Uterus (tissue), 2 donors: ENCODE results near the gene GYPE.
"Not testable (repeated sequence)": the region's sequence is repeated elsewhere in the genome, so short reads cannot be mapped to it uniquely, and the experiment has no call there.

Source experiments
- POLR2A ChIP-seq, 2 donors: fragments of 450-650 bp; IDR thresholded peaks; one replicate each; pipeline ENCODE4 v1.6.1; 2016; ENCODE audit warnings: antibody characterized with exemption in 2 of 2, mild to moderate bottlenecking in 1 of 2, moderate library complexity in 1 of 2
- TF ChIP-seq, protein P1 (sequence below), 4 experiments: fragments of 200-600 bp in 2 of 4; fragments of 450-650 bp in 2 of 4; sonication (generic) in 2 of 4; IDR thresholded peaks; one replicate each; pipeline ENCODE4 v1.5.1; 2016 to 2019; ENCODE audit warnings: antibody characterized with exemption in 4 of 4, mild to moderate bottlenecking in 2 of 4, moderate library complexity in 1 of 4

DNA sequence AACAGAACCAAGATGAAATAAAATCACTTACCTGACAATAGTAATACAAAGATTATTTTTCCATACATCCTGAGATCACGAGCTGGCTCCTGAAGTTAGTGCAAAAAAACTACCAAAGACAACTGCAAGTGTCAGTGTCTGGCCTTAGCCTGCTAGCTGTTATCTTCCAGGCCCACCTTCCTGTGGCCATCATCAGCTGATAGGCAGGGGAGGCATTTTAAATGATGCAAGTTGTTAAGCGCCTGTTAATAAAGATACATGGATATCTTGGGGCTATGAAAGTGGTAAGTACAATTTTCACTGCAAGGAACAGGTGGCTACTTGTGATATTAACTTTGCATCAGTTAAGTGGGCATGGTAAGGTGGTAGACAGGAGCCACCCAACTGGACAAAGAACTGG, at the start of gene GYPE:
- TF ChIP-seq, protein P1, sequence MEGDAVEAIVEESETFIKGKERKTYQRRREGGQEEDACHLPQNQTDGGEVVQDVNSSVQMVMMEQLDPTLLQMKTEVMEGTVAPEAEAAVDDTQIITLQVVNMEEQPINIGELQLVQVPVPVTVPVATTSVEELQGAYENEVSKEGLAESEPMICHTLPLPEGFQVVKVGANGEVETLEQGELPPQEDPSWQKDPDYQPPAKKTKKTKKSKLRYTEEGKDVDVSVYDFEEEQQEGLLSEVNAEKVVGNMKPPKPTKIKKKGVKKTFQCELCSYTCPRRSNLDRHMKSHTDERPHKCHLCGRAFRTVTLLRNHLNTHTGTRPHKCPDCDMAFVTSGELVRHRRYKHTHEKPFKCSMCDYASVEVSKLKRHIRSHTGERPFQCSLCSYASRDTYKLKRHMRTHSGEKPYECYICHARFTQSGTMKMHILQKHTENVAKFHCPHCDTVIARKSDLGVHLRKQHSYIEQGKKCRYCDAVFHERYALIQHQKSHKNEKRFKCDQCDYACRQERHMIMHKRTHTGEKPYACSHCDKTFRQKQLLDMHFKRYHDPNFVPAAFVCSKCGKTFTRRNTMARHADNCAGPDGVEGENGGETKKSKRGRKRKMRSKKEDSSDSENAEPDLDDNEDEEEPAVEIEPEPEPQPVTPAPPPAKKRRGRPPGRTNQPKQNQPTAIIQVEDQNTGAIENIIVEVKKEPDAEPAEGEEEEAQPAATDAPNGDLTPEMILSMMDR (IDR thresholded peaks at IDR 0.05): not testable (repeated sequence)
- TF ChIP-seq POLR2A (IDR thresholded peaks at IDR 0.05): not testable (repeated sequence)
